ENCODE measurements around the gene PPP1R7.

DNA sequence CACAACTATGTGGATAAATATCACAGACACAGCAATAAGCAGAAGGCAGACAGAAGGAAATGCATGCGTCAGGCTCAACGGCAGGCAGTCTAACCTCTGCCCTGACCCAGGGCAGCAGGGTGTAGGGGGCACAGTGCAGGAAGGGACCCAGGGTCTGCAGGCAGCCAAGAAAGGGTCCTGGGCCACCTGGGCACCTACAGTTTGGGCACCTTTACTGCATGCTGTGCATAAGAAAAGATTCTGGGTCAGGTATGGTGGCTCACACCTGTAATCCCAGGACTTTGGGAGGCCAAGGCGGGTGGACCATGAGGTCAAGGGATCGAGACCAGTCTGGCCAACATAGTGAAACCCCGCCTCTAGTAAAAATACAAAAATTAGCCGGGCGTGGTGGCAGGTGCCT lies 18.7 kb upstream of the PPP1R7 start:
- TF ChIP-seq, protein P1, sequence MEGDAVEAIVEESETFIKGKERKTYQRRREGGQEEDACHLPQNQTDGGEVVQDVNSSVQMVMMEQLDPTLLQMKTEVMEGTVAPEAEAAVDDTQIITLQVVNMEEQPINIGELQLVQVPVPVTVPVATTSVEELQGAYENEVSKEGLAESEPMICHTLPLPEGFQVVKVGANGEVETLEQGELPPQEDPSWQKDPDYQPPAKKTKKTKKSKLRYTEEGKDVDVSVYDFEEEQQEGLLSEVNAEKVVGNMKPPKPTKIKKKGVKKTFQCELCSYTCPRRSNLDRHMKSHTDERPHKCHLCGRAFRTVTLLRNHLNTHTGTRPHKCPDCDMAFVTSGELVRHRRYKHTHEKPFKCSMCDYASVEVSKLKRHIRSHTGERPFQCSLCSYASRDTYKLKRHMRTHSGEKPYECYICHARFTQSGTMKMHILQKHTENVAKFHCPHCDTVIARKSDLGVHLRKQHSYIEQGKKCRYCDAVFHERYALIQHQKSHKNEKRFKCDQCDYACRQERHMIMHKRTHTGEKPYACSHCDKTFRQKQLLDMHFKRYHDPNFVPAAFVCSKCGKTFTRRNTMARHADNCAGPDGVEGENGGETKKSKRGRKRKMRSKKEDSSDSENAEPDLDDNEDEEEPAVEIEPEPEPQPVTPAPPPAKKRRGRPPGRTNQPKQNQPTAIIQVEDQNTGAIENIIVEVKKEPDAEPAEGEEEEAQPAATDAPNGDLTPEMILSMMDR (IDR thresholded peaks at IDR 0.05), result no peak
- no peak for TF ChIP-seq POLR2A (IDR thresholded peaks at IDR 0.05)
